GM19395 (cell line): ENCODE results near the gene SFTPB.
A peak's percentile ranks its signal among the peaks of the same experiment; 100 is the strongest.
"Not testable (repeated sequence)": the region's sequence is repeated elsewhere in the genome, so short reads cannot be mapped to it uniquely, and the experiment has no call there.

Experiments
- ATAC-seq: cut with Tn5 transposase; IDR thresholded peaks from one replicate; pipeline ENCODE4 v1.9.1; 2021; ENCODE audit warnings: mild to moderate bottlenecking, moderate library complexity; ENCODE audit not compliant: unreplicated experiment

Gene SFTPB

DNA sequence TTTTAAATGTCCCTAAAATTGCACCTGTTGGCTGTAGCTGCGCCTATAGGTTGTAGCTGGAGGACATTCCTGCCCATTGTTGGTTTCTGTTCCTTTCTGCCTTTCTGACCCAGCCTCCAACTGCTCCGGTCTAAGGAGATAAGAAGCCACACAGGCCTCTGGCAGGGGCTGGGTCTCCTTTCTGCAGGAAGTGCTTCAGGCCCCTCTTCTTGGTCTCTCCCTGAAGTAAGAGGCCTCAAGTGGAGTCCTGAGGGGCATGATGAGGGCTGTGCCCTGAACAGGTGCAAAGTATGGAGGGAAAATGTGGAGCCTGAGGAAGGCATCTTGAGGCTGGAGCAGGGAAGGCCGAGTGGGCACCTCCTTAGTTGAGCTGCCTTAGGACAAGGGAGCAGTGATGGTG is 10.4 kb upstream of the SFTPB start:
- no peak for ATAC-seq

DNA sequence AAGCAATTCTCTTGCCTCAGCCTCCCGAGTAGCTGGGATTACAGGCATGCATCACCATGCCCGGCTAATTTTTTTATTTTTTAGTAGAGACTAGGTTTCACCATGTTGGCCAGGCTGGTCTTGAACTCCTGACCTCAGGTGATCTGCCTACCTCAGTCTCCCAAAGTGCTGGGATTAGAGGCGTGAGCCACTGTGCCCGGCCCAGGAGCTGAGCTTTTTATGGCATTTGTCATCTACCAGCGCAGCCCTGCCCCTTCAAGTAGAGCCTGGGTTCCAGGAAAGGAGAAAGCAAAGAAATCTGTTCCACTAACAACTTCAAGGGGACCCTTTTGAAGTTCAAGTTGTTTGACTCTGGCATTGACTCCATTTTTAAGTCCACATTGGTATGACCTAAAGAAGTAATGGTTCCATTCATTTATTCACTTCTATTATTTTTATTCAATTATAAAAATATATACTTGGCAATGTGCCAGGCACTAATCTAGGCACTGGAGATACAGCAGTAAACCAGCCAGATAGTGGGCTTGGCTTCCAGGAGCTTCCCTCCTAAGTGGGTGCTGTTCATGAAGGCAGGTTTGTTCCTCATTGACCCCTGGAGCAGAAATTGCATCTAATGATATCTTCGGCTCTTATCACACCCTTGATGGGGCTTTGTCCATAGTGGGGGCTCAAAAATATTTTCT is 8.0 kb upstream of the SFTPB start:
- no peak for ATAC-seq

DNA sequence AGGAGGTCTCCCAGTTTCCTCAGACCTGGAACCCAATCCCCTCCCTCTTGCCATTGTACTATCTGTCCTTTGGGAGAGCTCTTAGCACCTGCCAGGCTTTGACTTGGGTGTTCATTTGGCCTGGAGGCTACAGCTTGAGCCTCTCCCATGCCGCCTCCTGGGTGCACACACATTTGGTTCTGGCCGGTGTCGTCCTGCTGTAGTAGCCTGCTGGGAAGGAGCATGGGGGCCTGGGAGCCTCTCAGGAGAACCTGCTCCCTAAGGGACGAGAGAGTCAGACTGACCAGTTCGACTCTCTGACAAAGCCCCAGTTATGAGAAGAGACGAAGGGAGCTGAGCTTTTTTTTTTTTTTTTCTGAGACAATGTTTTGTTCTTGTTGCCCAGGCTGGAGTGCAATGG is 7.4 kb upstream of the SFTPB start:
- no peak for ATAC-seq

DNA sequence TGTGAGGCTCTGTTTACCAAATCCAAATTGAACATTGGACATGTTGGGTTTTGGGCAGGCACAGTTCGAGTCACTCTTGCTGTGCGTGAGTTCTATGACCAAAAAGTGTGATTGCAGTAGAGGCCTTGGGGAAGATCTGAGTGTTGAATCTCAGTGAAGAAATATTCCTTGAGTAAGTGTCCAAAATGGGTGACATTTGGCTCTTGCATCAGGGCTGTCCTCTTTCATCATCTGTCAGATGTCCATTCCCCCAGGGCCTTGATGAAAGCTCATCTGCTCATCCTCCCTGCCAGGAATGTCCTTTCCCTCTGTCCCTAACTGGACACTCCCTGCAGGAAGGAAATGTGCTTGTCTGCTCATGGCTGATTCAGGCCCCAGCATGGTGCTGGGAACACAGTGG is 6.4 kb upstream of the SFTPB start:
- no peak for ATAC-seq

DNA sequence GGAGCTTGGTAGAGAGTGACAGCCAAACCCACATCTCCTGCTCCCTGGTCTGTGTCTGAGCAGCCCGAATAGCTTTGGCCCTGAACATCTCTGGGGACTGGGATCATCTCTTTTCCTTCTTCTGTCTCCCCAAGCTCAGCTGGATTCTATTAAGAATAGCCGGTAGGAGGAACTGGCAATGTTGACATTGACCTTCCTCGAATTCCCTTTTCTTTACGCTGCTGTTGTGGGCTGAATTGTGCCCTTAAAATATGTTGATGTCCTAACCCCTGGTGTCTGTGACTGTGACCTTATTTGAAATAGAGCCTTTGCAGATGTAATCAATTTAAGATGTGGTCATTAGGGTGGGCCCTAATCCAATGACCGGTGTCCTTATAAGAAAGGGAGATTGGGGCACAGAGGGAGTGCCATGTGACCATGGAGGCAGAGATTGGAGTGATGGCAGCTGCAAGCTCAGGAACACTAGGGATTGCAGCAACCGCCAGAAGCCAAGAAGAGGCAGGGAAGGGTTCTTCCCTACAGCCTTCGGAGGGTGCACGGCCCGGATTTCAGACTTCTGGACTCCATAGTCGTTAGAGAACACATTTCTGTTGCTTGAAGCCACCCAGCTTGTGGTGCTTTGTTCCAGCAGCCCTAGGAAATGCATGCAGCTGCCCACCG is 5.8 kb upstream of the SFTPB start:
- no peak for ATAC-seq

DNA sequence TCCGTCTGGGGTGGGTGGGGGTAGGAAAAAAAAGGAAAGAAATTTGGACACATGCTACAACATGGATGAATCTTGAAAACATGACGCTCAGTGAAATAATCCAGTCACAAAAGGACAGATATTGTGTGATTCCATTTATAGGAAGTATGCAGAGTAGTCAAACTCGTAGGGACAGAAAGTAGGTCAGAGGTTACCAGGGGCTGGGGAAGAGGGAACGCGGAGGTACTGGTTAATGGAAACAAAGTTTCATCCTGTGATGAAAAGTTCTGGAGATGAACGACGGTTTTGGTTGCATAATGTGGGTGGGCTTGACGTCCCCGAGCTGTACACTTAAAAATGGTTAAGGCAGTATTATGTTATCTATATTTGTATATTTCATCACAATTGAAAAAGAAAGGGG is 4.5 kb upstream of the SFTPB start:
- ATAC-seq, result no peak

DNA sequence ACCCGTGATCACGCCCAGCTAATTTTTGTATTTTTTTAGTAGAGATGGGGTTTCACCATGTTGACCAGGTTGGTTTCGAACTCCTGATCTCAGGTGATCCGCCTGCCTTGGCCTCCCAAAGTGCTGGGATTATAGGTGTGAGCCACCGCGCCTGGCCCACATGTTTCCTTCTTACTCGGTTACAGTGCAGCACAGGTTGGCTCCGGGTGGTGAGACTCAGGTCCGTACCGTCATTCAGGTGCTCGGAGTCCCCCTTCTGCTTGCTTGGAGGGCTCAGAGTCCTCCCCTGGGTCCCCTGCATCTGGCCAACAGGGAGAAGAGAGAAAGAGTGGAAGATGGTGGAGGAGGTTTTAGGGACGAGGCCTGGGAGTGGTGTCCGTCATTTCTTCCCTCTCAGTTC is 2.4 kb upstream of the SFTPB start:
- ATAC-seq, result not testable (repeated sequence)

DNA sequence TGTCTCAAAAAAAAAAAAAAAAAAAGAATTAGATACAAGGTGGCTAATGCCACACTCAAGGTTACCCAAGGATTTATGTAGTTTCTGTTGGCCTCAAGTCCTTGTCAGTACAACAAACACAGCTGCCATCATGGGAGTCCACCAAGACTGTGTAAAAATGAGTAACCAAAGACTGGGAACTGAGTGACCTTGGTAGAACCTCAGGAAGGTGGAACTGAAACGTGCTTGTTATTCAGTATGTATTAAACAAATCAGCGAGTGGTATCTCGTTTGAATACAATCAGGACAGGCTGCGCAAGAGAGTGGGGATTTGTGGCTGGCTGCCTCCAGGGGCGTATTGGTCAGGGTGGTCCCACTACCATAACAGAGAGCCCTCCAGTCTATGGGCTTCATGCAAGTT is 1.6 kb upstream of the SFTPB start:
- ATAC-seq, result peak; percentile 88

DNA sequence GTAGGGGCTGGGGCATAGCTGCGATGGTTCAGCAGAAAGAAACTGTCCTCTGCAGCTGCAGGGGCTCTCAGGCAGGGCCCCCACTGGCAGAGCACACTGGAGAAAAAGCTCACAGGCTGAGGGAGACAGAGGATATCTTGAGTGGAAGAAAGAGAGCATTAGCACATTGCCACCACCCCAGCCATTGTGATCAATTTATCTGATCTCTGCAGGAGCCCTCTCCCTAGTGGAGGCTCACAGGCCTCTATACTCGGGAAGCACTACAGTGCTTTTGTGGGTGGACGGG is 801 bp upstream of the SFTPB start:
- no peak for ATAC-seq

DNA sequence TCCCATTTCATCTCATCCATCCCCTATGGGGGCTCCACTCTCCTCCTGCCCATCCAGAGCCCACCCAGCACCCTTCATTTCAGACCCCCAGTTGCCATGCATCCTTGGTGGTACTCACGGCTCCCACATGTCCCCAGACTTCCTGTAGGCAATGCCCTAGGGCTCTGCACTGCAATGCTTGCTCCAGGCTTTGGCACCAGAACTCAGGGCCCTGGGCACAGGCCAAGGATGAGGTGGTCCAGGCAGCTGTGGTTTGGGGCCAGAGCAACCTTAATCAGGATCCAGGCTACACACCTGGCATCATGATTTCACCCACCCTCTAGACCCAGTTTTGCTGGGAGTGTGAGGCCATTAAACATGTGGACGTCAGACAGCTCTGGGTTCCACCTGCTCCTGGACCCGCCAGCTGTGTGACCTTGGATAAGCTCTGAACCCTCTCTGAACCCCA is 414 bp downstream of the SFTPB start:
- ATAC-seq, result no peak

DNA sequence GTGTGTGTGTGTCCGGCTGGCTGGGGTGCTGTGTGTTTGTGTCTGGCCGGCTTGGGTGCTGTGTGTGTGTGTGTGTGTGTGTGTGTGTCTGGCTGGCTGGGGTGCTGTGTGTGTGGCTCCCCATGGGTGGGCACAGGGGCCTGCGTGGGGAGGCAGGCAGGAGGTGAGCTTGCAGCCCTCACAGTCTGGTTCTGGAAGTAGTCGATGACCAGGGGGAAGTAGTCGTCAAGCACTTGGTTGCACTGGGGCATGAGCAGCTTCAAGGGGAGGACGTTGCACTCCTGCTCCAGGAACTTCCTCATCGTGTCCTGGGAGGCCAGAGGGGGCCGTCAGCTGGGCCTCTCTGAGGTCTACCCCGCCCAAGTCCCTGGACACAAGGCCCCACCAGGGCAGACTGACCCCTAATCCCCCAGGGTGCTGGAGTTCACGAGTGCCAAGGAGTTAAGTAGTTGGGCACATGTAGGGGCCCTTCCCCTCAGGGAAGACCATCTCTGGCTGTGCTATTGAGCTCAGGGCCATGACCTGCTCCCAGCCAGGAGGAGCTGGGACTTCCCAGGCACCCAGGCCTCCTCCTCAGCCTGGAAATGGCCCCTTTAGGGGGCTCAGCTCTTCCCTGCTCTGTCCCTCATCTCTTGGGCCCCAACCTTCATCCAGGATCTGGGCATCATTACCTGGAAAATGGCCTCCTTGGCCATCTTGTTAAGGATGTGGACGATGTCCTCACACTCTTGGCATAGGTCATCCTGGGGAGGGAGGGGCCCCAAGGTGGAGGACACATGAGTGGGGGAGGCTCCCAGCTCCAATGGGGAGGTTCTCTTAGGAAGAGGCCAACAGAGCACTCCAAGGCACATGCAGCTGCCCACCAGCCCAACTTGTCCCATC is 1.3 kb downstream of the SFTPB start:
- no peak for ATAC-seq

DNA sequence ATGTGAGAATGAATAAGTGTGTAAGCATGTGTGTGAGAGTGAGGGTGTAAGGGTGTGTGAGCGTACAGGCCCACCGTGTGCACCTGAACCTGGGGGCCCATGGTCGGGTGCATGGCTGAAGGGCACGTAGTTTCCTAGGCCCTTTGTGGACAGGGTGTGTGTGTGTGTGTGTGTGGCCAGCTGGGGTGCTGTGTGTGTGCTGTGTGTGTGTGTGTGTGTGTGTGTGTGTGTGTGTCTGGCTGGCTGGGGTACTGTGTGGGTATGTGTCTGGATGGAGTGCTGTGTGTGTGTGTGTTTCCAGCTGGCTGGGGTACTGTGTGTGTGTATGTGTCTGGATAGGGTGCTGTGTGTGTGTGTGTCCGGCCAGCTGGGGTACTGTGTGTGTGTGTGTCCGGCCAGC is 2.0 kb downstream of the SFTPB start:
- no peak for ATAC-seq

DNA sequence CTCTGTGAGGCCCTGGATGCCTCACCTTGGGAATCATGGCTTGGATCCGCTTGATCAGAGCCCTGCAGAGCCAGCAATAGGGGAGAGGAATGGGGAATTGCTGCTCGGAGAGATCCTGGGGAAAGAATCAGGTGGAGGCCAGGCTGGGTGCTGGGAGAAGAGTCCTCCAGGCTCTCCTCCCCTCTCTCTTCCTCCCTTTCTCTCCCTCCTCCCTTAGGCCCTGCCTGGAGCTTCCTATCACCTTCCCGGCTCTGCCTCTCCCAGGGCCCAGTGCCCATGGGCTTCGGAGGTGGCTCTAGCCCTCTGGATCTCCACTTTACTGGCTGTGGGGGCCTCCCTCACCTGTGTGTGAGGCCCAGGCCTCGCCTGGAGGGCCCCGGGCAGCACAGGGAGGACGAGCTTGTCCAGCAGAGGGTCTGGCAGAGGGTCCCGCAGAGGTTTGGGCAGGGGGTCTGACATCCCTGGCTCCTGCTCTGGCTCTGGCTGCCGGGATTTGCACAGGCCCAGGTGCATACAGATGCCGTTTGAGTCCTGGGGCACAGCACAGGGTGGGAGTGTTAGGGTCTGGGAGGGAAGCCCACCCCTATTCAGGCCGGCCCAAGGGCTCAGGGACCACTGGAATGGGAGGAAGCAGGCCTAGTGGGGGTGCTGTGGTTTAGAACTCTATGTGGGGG is 2.6 kb downstream of the SFTPB start:
- ATAC-seq, result no peak

DNA sequence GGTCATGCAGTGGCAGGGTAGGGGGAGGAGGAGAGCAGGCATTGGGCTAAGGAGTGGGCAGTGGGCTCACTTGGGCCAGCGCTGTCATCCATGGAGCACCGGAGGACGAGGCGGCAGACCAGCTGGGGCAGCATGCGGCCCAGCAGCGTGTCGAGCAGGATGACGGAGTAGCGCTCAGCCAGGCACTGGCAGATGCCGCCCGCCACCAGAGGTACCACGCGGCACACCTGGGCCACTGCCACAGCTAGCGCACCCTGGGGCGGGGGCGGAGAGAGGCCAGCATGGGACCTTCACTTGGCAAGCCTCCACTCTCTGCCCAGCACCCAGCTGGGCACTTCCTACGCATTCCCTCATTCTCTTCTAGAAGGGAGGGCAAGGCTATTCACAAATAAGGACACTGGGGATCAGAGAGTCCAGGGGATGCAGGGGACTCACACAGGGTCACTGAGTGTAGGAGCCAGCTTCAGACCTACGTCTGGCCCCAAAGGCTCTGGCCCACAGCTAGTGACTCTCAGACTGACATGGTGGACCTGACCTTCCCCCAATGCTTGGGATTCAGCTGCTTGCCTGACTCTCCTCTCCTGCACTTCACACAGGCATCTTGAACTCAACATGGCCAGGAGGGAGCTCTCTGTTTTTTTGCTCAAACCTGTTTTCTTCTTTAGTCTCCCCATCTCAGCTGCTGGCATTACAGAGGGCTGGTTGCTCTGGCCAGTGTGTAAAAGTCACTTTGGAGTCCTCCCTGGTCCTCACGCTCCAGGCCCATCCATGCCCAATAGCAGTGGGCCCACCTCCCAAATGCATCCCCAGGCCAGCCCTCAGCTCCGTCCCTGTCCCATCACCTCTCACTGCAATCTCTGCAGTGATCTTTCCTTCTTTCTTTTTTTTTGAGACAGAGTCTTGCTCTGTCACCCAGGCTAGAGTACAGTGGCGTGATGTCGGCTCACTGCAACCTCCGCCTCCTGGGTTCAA is 4.1 kb downstream of the SFTPB start:
- no peak for ATAC-seq

DNA sequence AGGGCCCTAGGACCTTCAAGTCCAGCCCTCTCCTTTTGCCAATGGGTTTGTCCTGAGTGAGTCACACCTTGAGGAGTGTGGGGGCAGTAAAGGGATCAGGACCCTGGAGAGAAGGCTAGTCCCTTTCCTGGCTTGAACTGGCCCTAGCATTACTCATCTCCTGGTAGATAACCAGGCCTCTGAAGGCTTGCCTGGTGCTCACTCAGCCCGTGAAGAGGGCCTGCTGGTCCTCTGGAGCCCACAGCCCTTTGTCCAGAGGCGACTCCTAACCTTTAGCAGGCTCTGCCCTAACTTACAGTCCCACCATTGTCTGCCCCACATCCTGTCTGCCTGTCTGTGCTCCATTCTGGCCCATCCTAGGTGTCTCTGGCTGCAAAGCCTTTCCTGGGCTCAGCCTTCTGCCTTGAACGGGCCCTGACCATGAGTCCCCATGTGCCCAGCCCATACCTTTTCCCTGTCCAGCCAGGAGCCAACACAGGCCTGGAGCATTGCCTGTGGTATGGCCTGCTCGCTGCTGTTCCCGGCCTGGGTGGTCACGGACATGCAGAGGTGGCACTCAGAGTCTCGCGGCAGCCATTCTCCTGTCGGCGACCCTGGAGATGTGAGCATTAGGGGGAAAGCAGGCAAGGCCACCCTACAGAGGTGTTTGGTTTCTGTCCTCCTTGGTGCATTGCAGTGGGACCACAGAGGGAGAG is 5.0 kb downstream of the SFTPB start:
- no peak for ATAC-seq

DNA sequence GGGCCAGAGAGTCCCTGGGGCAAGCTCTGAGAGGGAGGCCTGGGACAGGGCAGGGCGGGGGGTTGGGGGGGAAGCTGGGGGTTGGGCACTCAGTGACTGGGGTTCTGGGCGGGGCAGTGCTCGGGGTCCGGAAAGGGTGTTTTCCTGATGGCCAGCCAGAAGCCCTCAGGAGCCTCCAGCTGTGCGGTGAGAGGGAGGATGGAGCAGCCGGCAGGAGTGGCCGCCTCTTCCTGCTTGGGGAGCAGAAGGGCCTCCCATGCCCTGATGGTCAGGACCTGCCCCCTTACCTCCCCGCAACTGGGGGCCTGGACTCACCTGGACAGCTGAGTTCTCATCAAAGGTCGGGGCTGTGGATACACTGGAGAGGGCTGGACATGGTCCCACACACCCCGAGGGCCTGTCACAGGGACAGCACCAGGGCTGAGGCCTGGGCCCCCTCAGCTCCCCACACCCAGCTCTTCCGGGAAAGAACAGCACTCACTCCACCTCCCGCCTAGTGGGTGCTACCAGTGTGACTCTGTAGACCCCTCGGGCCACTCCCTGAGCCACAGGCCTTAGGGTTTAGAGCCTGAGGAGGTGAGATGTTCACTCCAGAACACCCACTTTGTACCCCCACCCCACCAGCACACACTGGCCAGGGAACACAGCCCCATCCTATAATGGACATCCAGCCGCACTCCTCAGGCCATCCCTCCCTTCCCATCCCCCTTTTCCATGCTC is 6.7 kb downstream of the SFTPB start:
- ATAC-seq, result no peak

DNA sequence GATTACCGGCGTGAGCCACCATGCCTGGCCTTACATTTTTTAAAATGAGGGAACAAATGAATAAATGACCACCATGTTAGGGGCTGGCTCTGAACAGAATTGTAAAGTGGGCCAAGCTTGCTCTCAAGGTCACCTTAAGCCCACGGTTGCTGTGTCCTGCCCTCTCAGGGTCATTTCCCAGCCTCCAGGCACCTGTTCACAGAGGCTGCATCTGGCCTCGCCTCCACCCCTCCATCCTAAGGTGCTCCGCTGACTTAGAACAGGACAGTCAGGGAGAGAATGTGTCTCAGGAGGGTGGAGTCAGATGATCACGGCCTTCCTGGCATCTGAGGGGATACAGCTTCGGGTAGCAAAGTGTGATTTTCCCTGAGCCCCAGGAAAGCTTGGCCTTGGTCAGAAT is 7.3 kb downstream of the SFTPB start:
- no peak for ATAC-seq

DNA sequence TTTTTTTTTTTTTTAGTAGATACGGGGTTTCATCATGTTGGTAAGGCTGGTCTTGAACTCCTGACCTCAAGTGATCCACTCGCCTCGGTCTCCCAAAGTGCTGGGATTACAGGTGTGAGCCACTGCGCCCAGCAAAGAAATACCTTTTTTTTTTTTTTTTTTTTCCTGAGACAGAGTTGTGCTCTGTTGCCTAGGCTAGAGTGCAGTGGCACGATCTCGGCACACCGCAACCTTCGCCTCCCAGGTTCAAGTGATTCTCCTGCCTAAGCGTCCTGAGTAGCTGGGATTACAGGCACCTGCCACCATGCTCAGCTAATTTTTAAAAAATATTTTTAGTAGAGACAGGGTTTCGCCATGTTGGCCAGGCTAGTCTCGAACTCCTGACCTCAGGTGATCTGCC is 7.7 kb downstream of the SFTPB start:
- not testable (repeated sequence) for ATAC-seq

DNA sequence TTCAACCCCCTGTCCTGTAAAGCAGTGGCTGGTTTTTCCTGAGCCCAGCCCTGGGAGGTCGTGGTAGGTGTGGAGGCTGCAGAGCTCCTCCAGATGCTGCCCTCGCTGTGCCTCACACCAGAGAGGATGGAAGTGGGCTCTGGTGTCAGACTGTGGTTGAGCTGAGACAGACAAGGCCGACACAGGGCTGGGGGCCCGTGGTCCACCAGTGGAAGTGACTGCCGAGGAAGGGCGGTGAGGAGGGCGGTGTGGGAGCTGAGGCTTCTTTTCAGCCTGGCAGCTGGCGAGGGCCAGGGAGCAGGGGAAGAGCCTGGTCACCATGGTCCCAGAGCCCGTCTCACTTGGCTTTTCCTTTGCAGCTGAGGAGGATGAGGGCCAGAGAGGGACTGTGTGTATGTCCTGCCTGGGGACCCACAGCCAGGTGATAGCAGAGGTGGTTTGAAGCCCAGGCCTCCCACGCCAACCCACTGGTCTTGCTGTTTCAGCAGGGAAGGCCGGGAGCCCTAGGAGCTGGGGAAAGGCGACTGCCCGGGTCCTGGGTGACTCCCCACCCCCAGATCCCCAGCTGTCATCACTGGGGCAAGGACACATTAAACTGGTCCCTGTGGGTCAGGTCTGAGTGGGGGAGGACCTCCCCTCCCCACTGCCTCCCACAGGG is 8.5 kb downstream of the SFTPB start:
- ATAC-seq, result no peak
